NT2/D1 (cell line): Measurements from ENCODE around the gene KLHL1.

ENCODE experiments used
- YY1 ChIP-seq: IDR thresholded peaks from 2 replicates; pipeline ENCODE4 v1.6.1; 2011; ENCODE audit not compliant: insufficient read length, insufficient read depth
- ZNF274 ChIP-seq: IDR thresholded peaks from 2 replicates; pipeline ENCODE4 v1.6.1; 2011; ENCODE audit warnings: mild to moderate bottlenecking, low read depth, low read length

- TF ChIP-seq YY1, result no peak
- TF ChIP-seq ZNF274, result no peak
These were observed 299.1 kb downstream of the KLHL1 start for GRCh38 chr13:69809152-69809551.
